Neural cell (in vitro differentiated cells): ENCODE data around the gene CSNK2B. TPM values are rescaled to one million over a fixed set of nuclear protein-coding genes. Genes with fewer than 3 reads are reported as not detected.

Experiments
- H2AFZ ChIP-seq: fragments of 200-600, 300-800 bp; sonication (generic), shearing (Covaris generic); 2 replicates; pipeline ENCODE4 v1.6.0; 2014; ENCODE audit warnings: low read depth, mild to moderate bottlenecking, antibody characterized with exemption, low read length, moderate library complexity
- H3F3A ChIP-seq: fragments of 200-600 bp; shearing (Covaris generic); 2 replicates; pipeline ENCODE4 v1.6.1; 2016; ENCODE audit warnings: mild to moderate bottlenecking, moderate library complexity, mixed read lengths, antibody characterized with exemption, low read length; ENCODE audit not compliant: insufficient read depth, poor library complexity, severe bottlenecking
- H3K27ac ChIP-seq: fragments of 200-600, 300-800 bp; sonication (generic), shearing (Covaris generic); 2 replicates; pipeline ENCODE4 v1.5.1; 2014; ENCODE audit warnings: mild to moderate bottlenecking, low read length, moderate library complexity
- H3K27me3 ChIP-seq: fragments of 300-800, 200-600 bp; sonication (generic), shearing (Covaris generic); 2 replicates; pipeline ENCODE4 v1.6.0; 2014; ENCODE audit warnings: mild to moderate bottlenecking, low read depth, low read length, moderate library complexity; ENCODE audit not compliant: insufficient read depth
- H3K36me3 ChIP-seq: fragments of 300-800, 200-600 bp; sonication (generic), shearing (Covaris generic); 2 replicates; pipeline ENCODE4 v1.5.1; 2014; ENCODE audit warnings: mild to moderate bottlenecking, antibody characterized with exemption, low read length, moderate library complexity; ENCODE audit not compliant: insufficient read depth
- H3K4me2 ChIP-seq: fragments of 300-800, 200-600 bp; sonication (generic), shearing (Covaris generic); 2 replicates; pipeline ENCODE4 v1.6.0; 2014; ENCODE audit warnings: mild to moderate bottlenecking, low read length
- H3K4me3 ChIP-seq: fragments of 300-800, 200-600 bp; sonication (generic), shearing (Covaris generic); 2 replicates; pipeline ENCODE4 v1.5.1; 2014; ENCODE audit warnings: mild to moderate bottlenecking, low read length, moderate library complexity
- H3K79me2 ChIP-seq: fragments of 200-600 bp; shearing (Covaris generic); replicated peaks from 2 replicates; pipeline ENCODE4 v1.6.0; 2014; ENCODE audit warnings: mild to moderate bottlenecking, low read length, moderate library complexity; ENCODE audit not compliant: insufficient read depth
- H3K9ac ChIP-seq: fragments of 300-800, 200-600 bp; sonication (generic), shearing (Covaris generic); 2 replicates; pipeline ENCODE4 v1.6.1; 2016; ENCODE audit warnings: mild to moderate bottlenecking, low read length, mixed read lengths
- H3K9me2 ChIP-seq: fragments of 200-600 bp; shearing (Covaris generic); 2 replicates; pipeline ENCODE4 v1.6.1; 2016; ENCODE audit warnings: mild to moderate bottlenecking, low read length, mixed read lengths; ENCODE audit not compliant: insufficient read depth
- H3K9me3 ChIP-seq: fragments of 200-600, 300-800 bp; sonication (generic), shearing (Covaris generic); 2 replicates; pipeline ENCODE4 v1.6.1; 2016; ENCODE audit warnings: mild to moderate bottlenecking, mixed run types, low read length, moderate library complexity, mixed read lengths
- H4K20me1 ChIP-seq: fragments of 200-600 bp; shearing (Covaris generic); 2 replicates; pipeline ENCODE4 v1.6.1; 2016; ENCODE audit warnings: mild to moderate bottlenecking, mixed run types; ENCODE audit not compliant: insufficient read depth
- CTCF ChIP-seq: fragments of 450-650 bp; IDR thresholded peaks from 2 replicates; pipeline ENCODE4 v1.5.1; 2014; ENCODE audit warnings: antibody characterized with exemption, mild to moderate bottlenecking, moderate library complexity; ENCODE audit not compliant: poor library complexity, severe bottlenecking
- EP300 ChIP-seq: fragments of 450-650 bp; conservative IDR thresholded peaks from 2 replicates; pipeline ENCODE4 v1.6.1; 2014; ENCODE audit warnings: antibody characterized with exemption, mild to moderate bottlenecking, moderate library complexity; ENCODE audit not compliant: poor library complexity, severe bottlenecking
- EZH2 ChIP-seq: fragments of 200-600, 300-800 bp; shearing (Covaris generic), sonication (generic); IDR thresholded peaks from 2 replicates; pipeline ENCODE4 v1.6.1; 2014; ENCODE audit warnings: antibody characterized with exemption, low read length, borderline replicate concordance, mild to moderate bottlenecking; ENCODE audit not compliant: insufficient read depth, poor library complexity, severe bottlenecking
- MXI1 ChIP-seq: fragments of 450-650 bp; conservative IDR thresholded peaks from 2 replicates; pipeline ENCODE4 v1.6.1; 2014; ENCODE audit warnings: antibody characterized with exemption, mild to moderate bottlenecking; ENCODE audit not compliant: poor library complexity, severe bottlenecking
- POLR2AphosphoS5 ChIP-seq: IDR thresholded peaks from 2 replicates; pipeline ENCODE4 v1.6.1; 2012
- RAD21 ChIP-seq: fragments of 450-650 bp; conservative IDR thresholded peaks from 2 replicates; pipeline ENCODE4 v1.6.1; 2014; ENCODE audit warnings: antibody characterized with exemption, mild to moderate bottlenecking, moderate library complexity
- REST ChIP-seq: IDR thresholded peaks from 2 replicates; pipeline ENCODE4 v1.6.1; 2012; ENCODE audit warnings: borderline replicate concordance
- SMC3 ChIP-seq: fragments of 450-650 bp; conservative IDR thresholded peaks from 2 replicates; pipeline ENCODE4 v1.6.1; 2014; ENCODE audit warnings: antibody characterized with exemption, mild to moderate bottlenecking, moderate library complexity; ENCODE audit not compliant: poor library complexity
- TAF1 ChIP-seq: IDR thresholded peaks from 2 replicates; pipeline ENCODE4 v1.6.1; 2012; ENCODE audit warnings: low read depth
- polyA plus RNA-seq: library from polyadenylated mRNA; depleted of rRNA; stranded (reverse); fragments of >200 nt; gene quantifications from 2 replicates; pipeline ENCODE4 v1.2.3, GENCODE V29; 2014

CSNK2B gene
- polyA plus RNA-seq, 1 donor from 2014 or later, result 135 TPM

GRCh38 chr6:31621320-31621939 lies 44.5 kb upstream of the CSNK2B start:
- no peaks in the 10 kb centered on the region for H3K9me3 ChIP-seq
- H3K9ac ChIP-seq, result peak overlapping the region; percentile 100
- peaks cover 5% of the 10 kb centered on the region for H3K36me3 ChIP-seq
- H3F3A ChIP-seq, result no peaks in the 10 kb centered on the region
- peak overlapping the region; percentile 99 for H3K27ac ChIP-seq
- H3K9me2 ChIP-seq, result no peaks in the 10 kb centered on the region
- H4K20me1 ChIP-seq, result no peaks in the 10 kb centered on the region
- peak overlapping the region; percentile 93 for H3K4me3 ChIP-seq
- TF ChIP-seq CTCF (no peak), REST (no peak), SMC3 (no peak), MXI1 (no peak), TAF1 (no peak), EP300 (no peak), RAD21 (no peak), EZH2 (no peak), POLR2AphosphoS5 (no peak)
- peaks cover 45% of the 10 kb centered on the region for H3K79me2 ChIP-seq
- H2AFZ ChIP-seq, result peak overlapping the region; percentile 88
- no peaks in the 10 kb centered on the region for H3K27me3 ChIP-seq
- H3K4me2 ChIP-seq, result peak overlapping the region; percentile 100

- H3K4me2 ChIP-seq, result peak overlapping the region; percentile 100
- H4K20me1 ChIP-seq, result no peaks in the 10 kb centered on the region
- peaks cover 49% of the 10 kb centered on the region for H3K79me2 ChIP-seq
- peaks cover 5% of the 10 kb centered on the region for H3K36me3 ChIP-seq
- peak overlapping the region; percentile 100 for H3K9ac ChIP-seq
- H3K9me3 ChIP-seq, result no peaks in the 10 kb centered on the region
- peak overlapping the region; percentile 99 for H3K27ac ChIP-seq
- no peaks in the 10 kb centered on the region for H3F3A ChIP-seq
- TF ChIP-seq TAF1, result no peak
- TF ChIP-seq POLR2AphosphoS5, result no peak
- TF ChIP-seq RAD21, result no peak
- TF ChIP-seq MXI1, result no peak
- no peak for TF ChIP-seq EZH2
- TF ChIP-seq EP300, result no peak
- no peak for TF ChIP-seq REST
- no peak for TF ChIP-seq CTCF
- no peak for TF ChIP-seq SMC3
- no peaks in the 10 kb centered on the region for H3K27me3 ChIP-seq
- H3K4me3 ChIP-seq, result peak overlapping the region; percentile 93
- H2AFZ ChIP-seq, result no peak overlapping the region
- H3K9me2 ChIP-seq, result no peaks in the 10 kb centered on the region
Observed at GRCh38 chr6:31621991-31622390, 43.9 kb upstream of the CSNK2B start.
